Activated naive CD4-positive, alpha-beta T cell treated with Interleukin-2 at 50 U/mL for 16 hours (primary cell): Measurements from ENCODE around the gene AP3S1.
"Not testable (repeated sequence)": the region's sequence is repeated elsewhere in the genome, so short reads cannot be mapped to it uniquely, and the experiment has no call there.

ENCODE experiments used
- DNase-seq: peaks from one replicate; pipeline ENCODE4 v3.0.0-alpha.2; 2020

The AP3S1 gene

DNA sequence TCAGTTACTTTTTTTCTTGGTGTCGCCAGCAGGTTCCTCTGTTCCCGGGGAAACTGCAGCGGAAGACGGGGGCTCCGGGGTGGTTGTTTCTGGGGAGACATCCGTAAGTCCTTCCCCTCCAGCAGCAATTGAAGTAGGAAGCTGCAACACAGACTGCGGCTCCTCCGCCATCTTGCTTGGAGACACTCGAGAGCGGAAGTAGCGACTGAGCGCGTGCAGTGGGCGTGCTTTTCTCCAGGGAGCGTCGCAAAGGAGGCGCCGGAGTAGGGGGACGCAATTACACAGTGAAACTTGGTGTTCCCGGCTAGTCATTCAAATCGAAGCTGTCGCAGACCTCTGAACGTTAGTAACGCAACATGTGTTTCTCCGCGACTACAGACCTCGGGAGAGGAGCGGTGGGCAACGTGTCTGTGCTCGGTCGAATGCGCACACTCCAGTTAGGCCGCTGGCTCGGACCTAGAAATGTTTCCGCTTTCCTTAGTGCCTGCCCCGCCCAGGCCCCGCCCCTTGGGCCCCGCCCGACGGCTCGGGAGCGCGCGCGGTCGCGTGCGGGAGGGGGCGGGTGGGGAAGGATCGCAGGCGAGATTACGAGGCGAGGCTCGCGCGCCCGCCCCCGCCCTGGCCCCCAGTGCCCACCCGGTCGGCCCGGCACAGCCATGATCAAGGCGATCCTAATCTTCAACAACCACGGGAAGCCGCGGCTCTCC is at the start of gene AP3S1, which contains the start of gene ATG12:
TSS of gene AP3S1 (plus strand) at position 554 of the 707 bp plus-strand sequence. CDS start at position 657, 103 bp downstream.
TSS of gene ATG12 (minus strand) at position 184 of the 707 bp plus-strand sequence. CDS start at position 171, 13 bp downstream.
- peak; percentile 90 for DNase-seq

DNA sequence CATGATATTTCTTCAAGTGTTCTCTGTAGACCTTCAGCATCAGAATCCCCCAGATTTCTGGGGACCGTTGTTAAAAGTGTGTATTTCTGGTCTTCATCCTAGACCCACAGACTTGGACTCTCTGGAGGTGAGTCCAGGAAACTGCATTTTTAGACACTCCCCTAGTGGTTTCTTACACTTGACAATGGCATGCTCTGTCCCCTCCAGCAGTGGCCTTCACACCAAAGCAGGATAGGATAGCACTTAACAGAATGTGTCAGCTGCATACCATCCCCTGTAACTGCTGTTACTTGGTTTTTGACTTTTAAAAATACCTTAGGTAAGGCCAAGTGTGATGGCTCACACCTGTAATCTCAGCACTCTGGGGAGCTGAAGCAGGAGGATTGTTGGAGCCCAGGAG is 46.0 kb upstream of the AP3S1 start:
- DNase-seq: no peak

DNA sequence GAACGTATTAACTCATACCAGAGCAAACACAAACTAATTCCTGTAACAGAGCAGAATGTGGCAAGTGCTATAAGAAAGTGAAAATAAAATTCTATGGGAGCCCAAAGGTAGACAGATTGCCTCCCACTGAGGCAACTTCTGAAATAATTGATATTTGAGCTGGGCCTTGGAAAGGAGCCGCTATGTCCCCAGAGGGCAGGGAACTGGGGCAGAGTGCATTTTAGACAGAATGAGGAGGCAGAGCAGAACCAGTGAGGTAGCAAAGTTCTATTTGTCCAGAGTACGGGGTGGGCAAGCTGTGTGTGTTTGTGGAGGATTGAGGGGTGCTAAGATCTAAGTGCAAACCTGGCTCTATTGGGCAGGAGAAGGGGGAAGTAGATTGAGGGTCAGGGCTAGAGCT is 45.1 kb upstream of the AP3S1 start:
- no peak for DNase-seq

DNA sequence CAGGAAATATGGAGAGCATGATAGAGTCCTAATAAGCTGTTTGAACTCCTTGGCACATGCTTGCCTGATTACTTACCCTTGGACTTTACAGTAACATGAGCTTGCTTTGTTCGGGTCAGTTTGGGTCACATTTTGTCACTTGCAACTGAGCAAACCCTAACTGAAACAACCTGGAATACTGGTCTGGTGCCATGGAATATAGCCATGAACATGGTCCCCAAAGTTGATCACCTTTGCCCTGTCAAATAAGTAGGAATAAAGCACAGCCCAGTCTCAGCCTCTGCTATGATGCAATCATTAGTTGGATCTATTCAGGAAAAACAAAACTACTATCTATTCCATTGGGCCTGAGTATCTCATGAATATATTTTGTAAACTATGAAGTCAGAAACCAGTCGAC is 43.5 kb upstream of the AP3S1 start:
- DNase-seq: no peak

DNA sequence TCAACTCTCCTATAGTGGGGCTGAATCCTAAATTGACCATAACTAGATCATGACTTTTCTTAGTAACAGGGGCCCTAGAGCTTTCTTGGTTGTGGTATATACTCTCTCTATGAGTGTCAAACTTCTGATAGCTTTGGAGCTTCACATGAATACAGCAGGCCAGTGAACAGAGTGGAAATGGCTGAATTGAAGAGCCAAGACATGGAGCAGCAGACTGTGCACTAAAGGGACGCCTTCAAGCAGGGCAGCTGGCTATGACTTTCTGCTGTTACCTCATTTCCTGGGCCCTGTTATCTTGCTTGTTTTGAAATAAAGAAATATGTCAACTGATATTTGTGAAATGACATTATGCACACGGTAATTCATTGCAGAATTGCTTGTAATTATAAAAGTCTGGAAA is 41.6 kb upstream of the AP3S1 start:
- DNase-seq: no peak

DNA sequence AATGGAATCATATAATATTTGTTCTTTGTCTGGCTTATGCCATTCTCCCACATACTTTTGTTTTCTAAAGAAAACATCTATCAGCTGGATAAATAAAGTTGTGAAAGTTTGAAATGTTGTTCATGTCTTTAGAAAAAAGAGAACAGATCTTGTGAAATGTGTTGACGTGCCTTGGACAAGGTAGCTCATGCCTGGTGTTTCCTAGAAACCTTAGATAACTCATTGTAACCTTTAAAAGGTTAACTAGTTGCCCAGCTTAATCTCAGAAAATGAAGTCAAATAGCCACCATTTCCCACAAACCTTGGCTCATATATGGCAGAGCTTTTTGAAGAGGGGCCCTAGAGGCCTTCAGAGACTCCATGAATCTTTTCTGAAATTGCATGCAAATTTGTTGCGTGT is 40.6 kb upstream of the AP3S1 start:
- DNase-seq: no peak

DNA sequence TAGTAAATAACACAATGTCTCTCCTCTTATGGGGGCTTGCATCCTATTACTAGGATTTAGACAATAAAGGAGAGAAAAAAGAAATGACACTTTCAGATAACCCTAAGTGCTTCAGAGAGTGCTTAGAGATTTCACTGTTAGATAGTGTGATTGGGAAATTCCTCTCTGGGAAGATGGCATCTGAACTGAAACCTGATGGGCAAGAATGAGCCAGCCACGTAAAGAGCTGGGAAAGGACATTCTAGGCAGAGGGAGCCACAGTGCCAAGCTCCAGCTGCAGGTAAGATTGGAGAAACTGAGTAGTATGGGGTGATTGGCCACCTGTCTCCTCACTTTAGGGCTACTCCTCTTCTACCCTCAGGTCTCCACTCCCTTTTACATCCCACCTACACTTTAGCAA is 39.8 kb upstream of the AP3S1 start:
- DNase-seq: no peak

DNA sequence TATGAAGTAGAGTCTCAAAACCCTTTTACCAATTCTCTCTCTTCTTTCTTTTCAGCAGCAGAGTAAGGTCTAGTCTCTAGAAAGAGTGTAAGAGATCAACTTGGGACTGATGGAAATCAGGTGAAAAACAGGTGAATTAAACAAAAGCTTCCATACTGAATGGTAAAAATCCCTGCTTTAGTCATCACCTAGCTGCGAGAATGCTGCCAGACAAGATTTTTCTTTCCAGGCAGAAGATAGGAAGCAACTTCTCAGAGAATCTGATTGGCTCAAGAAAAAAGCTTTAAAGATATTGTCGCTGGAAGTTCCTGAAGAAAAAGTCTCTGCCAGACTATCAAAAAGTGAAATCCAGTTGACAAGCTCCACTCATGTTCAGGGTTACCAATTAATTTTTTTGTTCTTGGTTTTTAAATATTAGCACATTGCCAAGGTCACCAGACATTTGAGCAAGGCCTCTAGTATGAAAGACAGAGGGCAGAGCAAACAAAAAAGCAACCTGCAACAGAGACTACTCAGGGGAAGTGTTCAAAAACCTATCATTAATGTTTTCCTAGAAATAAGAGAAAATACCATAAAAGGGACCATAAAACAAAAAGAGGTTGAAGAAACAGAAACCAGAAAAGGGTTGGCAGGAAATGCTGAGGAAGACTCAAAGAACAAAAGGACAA is 34.6 kb upstream of the AP3S1 start:
- no peak for DNase-seq

DNA sequence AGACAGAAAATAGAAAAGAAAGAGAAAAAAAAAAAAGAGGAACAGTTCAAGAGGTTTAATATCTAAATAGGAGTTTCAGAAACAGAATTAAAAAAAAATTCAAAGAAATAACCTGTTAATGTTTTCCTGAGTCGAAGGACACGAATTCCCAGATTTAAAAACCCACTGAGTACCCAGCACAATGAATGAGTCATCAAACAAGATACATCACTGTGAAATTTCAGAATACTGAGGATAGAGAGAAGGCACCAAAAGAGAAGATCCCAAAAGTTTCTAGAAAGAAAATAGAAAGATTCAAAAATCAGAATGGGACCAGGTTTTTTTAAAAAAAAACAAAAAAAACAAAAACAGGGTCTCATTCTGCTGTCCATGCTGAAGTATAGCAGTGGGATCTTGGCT is 34.1 kb upstream of the AP3S1 start:
- DNase-seq: no peak

DNA sequence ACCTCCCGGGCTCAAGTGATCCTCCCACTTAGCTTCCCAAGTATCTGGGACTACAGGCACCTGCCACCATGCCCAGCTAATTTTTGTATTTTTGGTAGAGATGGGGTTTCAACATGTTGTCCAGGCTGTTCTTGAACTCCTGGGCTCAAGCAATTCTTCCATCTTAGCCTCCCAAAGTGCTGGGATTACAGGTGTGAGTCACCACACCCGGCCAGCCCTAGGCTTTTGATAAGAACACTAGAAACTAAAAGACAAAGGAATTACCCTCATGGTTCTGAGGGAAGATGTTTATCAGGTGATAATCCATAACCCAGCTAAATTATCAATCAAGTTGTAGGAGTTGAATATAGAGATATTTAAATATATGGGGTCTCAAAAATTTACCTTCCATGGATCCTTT is 33.7 kb upstream of the AP3S1 start:
- DNase-seq: not testable (repeated sequence)

DNA sequence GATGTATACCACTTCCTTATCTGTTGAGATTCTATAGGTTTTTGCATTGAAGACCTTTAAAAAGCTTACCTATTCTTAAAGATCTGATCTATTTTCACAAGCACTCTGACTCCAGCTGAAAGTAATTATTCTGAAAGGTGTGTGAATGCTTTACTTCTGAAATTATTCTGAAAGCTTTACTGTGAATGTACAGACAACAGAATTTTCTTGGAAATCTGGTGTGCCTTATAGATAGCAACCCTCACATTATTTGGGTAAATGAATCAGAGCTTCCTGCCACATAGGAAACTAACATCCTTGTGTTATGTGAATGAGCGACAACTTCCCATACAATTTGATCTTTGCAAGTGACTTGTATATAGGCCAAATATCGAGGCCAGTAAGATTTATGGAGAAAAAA is 31.8 kb upstream of the AP3S1 start:
- DNase-seq: no peak

DNA sequence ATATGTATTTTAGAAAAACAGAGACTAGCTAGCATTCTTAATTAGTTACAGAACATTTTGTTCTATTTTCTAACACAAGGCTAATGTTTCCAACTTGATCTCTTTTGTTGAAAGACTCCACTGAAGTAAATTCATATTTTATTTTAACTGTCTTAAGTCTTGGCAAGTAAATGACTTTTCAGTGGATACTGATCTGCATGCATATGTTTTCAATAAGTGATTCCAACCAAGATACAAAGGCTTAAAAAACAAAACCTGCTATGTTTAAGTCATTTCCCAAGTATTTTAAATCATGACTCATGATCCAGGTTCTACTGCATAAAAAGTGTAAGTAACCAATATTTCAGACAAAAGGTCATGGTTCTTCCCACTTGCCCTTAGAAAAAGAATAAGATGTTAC is 31.0 kb upstream of the AP3S1 start:
- no peak for DNase-seq

DNA sequence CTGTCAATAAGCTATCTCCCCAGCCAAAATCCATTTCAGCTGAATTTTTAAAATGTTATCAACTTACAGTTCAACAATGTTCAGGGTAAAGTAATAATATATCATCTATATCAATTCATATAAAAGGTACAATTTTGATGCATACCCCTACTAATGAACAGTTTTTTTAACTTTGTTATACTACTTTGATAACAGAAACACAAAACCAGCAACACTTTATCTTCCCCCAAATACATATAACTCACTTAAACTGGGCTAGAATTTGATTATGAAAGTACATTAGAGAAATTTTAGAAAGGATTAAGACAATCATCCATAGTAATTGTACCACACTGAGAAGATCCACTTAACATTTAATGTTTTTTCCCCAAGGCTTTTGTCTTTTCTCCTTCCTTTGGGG is 30.3 kb upstream of the AP3S1 start:
- no peak for DNase-seq

DNA sequence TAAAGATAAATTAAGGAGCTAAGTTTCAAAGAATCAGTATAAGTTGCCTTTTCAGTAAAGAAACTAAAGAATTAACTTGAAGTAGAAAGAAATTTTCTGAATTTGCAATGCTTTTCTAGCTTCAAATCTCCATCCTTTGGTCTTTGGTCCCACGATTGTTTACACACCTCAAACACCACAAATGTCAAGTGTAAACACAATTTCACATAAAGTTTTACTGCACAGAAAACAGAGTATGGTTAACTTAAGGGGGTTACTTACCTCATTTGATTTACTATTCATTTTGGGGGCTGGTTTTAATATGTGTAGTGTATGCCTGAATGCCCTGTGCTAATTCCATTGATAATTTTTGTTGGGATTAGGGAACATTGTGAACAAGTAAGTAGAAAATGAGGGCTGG is 29.4 kb upstream of the AP3S1 start:
- no peak for DNase-seq

DNA sequence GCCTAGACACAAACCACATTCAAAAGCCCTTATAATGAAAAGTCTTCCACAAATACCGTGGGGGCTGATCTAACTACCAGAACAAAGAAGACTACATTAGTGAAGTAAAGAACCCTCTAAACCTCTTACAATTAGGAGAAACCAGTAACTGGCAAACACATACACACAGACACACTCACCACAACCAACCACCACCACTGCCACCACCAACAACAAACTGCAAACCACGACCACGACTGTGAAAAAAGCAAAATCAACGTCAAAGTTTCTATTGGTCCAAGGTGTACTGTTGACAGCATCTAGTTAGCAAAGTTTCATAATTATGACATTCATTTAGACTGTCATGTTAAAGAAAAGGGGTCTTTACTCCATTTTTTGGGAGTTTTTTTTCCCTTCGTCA is 28.0 kb upstream of the AP3S1 start:
- DNase-seq: no peak

DNA sequence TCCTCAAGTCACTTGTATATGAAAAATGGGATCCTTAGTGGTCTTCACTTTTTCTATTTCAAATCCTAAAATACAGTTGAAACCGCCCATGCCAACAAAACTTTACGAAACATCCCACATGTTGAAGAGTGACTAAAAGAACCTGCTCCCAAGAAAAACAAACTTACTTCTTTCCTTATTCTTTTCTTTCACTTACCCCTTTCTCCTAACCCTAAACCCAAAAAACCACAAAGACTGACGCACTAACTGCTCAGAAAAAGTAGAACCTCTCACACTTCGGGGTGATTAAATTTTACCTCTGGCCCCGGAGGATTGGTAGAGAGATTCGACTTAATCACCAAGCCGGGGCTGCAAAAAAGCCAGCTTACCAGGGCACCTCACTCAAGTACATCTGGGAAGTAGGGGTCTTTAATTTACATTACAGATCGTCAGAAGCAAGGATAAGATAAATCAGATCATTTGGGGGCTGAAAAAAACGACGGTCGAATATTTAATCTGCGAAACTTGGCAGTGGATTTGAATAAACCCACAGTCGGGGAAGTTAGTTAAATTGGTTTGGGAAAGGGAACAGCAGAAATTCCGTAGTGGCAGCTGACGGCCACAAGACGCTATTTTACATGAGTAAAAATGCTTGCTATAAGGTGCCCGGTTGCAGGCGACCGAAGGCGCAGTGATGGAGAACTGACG is 26.6 kb upstream of the AP3S1 start:
- DNase-seq: no peak

DNA sequence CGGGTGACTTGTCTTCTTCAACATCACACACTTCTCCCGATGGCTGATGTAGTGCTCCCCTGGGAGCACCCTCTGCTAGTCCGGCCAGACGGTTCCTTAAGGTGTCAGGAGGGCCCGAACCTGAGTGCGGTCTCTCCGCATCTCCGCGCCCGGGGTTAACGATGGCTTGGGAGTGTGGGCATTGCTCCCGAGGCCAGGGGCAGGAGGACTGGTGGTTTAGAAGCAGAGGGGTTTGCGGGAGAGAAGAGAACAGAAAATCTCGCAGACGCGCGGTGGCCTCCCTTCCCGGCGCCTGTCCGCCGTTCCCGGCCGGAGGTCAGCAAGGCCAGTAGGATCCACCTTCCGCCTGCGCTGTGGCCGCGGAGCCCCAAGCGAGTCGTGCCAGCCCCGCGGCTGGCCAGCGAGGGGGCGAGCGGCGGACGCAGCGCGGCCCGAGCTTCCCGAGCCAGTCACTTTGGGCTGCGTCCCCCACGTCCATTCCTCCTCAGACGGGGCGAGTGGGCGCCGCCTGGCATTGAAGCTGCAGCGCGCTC is 26.0 kb upstream of the AP3S1 start:
- no peak for DNase-seq

DNA sequence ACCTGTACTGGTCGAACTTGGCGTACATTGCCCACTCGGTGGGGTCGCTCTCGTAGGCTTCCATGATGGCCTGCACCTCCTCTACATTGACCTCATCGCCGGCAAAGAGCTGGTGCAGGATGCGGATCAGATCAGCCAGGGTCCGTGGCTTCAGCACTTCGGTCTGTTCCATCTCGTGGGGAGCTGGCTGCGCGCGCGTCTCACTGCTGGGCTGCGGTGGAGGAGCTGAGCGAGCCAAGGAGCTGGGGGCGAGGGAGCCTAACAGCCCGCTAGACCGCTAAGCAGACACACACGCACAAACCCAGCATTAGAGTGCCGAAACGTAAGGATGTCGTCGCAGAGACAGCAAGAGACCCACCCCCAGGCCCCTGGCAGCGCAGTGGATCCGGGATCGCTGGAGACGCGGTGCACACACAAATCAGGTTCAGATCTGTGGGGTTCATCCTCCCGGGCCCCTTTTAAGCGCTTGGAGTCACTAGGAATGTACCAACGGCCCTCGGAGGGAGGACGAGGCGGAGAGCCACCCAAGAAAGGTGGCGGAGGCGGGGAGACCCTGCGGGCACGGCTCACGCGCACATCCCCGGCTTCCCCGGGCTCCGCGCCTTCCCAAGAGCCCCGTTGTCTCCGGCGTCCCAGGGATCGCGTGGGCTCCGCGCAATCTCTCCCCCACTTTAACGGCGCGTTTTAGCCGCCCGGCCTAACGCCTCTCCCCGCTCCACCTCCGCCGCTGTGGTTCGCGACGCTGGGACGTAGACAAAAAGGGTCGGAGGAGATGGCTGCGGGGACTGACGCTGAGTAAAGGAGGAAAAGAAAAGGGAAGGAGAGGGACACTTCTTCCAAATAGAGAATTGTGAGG is 25.3 kb upstream of the AP3S1 start, which contains the start of gene CDO1:
TSS of gene CDO1 (minus strand) at position 434 of the 856 bp plus-strand sequence. CDS start at position 172, 262 bp downstream.
- peak; percentile 26 for DNase-seq

DNA sequence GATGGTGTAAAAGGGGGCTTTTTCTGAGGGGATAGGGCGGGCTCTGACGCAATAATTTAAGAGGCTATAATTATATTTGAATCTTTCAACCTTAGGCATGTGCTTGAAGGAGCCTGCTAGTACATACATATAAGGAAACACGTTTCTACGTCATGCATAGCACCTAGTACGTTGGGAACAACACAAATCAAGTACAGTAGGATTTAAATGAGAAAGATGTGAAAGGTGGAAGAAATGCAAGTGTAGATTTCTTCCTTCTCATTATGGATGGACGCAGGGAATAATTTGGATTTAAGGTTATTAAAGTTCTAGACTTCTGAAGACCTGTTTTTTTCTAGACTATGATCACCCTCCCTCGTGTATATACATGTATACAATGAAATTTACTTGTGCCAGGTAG is 24.3 kb upstream of the AP3S1 start:
- DNase-seq: no peak

DNA sequence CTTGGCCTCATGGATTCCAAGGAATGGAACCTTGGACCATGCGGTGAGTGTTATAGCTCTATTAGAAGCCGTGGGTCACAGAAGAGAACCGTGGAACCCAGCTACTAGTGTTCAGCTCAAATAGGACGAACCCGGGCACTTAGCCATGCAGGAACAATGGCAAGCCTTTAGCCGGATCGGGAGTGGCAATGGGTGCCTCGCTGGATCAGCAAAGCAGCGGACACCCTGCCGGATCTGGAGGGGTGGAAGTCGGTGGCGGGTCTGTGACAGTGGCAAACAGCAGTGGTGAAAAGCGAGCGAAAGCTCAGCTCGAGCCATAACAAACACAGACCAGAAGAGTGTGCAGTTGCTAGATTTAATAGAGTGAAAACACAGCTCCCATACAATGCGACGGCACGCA is 22.9 kb upstream of the AP3S1 start:
- DNase-seq: no peak

DNA sequence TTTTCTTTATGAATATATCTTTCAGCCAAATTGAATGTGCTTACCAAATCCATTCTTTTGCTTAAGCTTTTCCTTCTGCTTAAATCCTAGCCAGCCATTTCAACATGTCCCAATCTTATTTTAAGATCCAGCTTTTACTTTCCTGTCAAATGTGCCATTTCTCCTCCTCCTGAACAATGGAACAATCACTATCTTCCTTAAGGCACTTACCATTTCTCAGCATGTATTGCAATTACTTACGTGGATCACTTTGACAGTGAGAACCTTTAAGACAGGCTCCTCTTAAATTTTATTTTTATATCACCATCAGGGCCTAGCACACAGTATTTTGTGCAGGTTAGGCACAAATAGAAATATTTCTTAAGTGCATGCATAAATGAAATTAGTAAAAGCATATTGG is 20.9 kb upstream of the AP3S1 start:
- no peak for DNase-seq

DNA sequence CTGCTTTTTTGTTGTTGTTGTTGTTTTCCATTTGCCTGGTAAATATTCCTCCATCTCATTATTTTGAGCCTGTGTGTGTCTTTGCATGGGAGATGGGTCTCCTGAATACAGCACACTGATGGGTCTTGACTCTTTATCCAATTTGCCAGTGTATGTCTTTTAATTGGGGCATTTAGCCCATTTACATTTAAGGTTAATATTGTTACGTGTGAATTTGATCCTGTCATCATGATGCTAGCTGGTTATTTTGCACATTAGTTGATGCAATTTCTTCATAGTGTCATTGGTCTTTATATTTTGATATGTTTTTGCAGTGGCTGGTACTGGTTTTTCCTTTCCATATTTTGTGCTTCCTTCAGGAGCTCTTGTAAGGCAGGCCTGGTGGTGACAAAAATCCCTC is 16.8 kb upstream of the AP3S1 start:
- not testable (repeated sequence) for DNase-seq

DNA sequence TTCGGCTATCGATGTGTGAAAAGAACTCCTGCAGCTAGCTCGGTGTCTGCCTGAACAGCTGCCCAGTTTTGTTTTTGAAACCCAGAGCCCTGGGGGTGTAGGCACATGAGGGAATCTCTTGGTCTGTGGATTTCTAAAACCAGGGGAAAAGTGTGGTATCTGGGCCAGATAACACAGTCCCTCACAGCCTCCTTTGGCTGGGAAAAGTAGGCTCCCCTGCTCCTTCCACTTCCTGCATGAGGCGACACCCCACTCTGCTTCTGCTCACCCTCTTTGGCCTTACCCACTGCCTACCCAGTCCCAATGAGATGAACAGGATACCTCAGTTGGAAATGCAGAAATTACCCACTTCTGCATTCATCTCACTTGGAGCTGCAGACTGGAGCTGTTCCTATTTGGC is 15.8 kb upstream of the AP3S1 start:
- no peak for DNase-seq
